Activated CD4-positive, alpha-beta T cell treated with anti-CD3 and anti-CD28 coated beads, Interleukin-10, Interleukin-2, amounts not matched to agents 100 ng/mL and 50 ng/mL, durations not matched to agents 16 hours and 8 hours (primary cell): Measurements from ENCODE around the gene ZNF195.
"Not testable (repeated sequence)": the region's sequence is repeated elsewhere in the genome, so short reads cannot be mapped to it uniquely, and the experiment has no call there.

Source experiments
- DNase-seq: peaks from one replicate; pipeline ENCODE4 v3.0.0-alpha.2; 2020

The ZNF195 gene

GRCh38 chr11:3402181-3402860 lies 23.4 kb upstream of the ZNF195 start:
- not testable (repeated sequence) for DNase-seq

GRCh38 chr11:3401052-3401451 lies 22.1 kb upstream of the ZNF195 start:
- not testable (repeated sequence) for DNase-seq

GRCh38 chr11:3398509-3398908 lies 19.6 kb upstream of the ZNF195 start:
- not testable (repeated sequence) for DNase-seq

- not testable (repeated sequence) for DNase-seq
Observed at GRCh38 chr11:3398106-3398505, 19.2 kb upstream of the ZNF195 start.

- DNase-seq = not testable (repeated sequence)
Observed at GRCh38 chr11:3397210-3397609, 18.3 kb upstream of the ZNF195 start.

- not testable (repeated sequence) for DNase-seq
Observed at GRCh38 chr11:3395468-3395867, 16.5 kb upstream of the ZNF195 start.

GRCh38 chr11:3394956-3395355 lies 16.0 kb upstream of the ZNF195 start:
- not testable (repeated sequence) for DNase-seq

GRCh38 chr11:3393450-3393849 lies 14.5 kb upstream of the ZNF195 start:
- not testable (repeated sequence) for DNase-seq

- no peak for DNase-seq
Observed at GRCh38 chr11:3382613-3383285, 3.8 kb upstream of the ZNF195 start.

GRCh38 chr11:3381794-3382193 lies 2.8 kb upstream of the ZNF195 start:
- no peak for DNase-seq

- DNase-seq = no peak
Observed at GRCh38 chr11:3380706-3381545, 2.0 kb upstream of the ZNF195 start.

- no peak for DNase-seq
Observed at GRCh38 chr11:3375552-3375951, 3.4 kb downstream of the ZNF195 start.

GRCh38 chr11:3370311-3370870 lies 8.6 kb downstream of the ZNF195 start:
- DNase-seq = no peak

GRCh38 chr11:3369366-3369765 lies 9.6 kb downstream of the ZNF195 start:
- no peak for DNase-seq

GRCh38 chr11:3368199-3368598 lies 10.7 kb downstream of the ZNF195 start:
- no peak for DNase-seq

GRCh38 chr11:3367221-3367620 lies 11.7 kb downstream of the ZNF195 start:
- no peak for DNase-seq

GRCh38 chr11:3359092-3359824 lies 19.7 kb downstream of the ZNF195 start:
- DNase-seq = no peak

GRCh38 chr11:3357994-3358676 lies 20.8 kb downstream of the ZNF195 start:
- no peak for DNase-seq

- no peak for DNase-seq
Observed at GRCh38 chr11:3357302-3357701, 21.6 kb downstream of the ZNF195 start.

GRCh38 chr11:3356858-3357257 lies 22.1 kb downstream of the ZNF195 start:
- no peak for DNase-seq

GRCh38 chr11:3353066-3353465 lies 25.9 kb downstream of the ZNF195 start:
- no peak for DNase-seq

- DNase-seq = no peak
Observed at GRCh38 chr11:3347127-3347526, 31.8 kb downstream of the ZNF195 start.
